ENCODE data around the gene STK11.
A peak's percentile ranks its signal among the peaks of the same experiment; 100 is the strongest.
"Not testable (repeated sequence)": the region's sequence is repeated elsewhere in the genome, so short reads cannot be mapped to it uniquely, and the experiment has no call there.

STK11 gene

DNA sequence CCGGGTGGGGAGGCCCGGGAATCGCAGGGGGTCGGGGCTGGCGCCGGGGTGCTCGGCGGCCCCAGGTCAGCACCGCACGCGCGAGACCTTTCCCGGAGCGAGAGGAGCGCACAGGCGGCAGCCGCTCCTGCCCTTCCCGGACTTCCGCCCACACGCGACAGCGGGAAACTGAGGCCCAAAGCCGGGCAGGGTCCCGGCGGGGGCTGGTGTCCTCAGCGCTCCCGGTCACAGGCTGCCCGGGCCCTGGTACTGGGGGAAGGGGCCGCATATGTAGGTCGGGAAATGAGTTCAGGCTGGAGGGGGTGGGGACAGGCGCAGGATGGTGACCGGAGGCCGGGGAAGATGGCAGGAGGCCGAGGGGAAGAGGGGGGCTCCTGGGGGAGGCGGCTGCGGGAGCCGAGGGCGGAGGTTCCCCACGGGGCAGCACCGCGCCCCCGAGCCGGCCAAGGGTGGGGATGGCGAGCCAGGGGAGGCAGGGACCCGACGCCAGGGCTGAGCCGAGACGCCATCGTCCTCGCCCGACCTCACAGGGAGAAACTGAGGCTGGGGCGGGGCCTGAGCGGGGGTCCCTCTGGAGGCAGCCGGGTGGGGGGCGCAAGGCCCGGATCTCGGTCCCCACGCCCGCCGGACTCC lies 31.6 kb downstream of the STK11 start:
- no peak for DNase-seq (ENCODE audit: low read depth)

- DNase-seq (ENCODE audit: low read depth), result no peak
Measured at GRCh38 chr19:1237754-1238368, 32.3 kb downstream of the STK11 start, which contains the start of gene CBARP. CBARP (minus strand) TSS chr19:1238005; CDS start chr19:1236100, 1,905 bp downstream.

DNA sequence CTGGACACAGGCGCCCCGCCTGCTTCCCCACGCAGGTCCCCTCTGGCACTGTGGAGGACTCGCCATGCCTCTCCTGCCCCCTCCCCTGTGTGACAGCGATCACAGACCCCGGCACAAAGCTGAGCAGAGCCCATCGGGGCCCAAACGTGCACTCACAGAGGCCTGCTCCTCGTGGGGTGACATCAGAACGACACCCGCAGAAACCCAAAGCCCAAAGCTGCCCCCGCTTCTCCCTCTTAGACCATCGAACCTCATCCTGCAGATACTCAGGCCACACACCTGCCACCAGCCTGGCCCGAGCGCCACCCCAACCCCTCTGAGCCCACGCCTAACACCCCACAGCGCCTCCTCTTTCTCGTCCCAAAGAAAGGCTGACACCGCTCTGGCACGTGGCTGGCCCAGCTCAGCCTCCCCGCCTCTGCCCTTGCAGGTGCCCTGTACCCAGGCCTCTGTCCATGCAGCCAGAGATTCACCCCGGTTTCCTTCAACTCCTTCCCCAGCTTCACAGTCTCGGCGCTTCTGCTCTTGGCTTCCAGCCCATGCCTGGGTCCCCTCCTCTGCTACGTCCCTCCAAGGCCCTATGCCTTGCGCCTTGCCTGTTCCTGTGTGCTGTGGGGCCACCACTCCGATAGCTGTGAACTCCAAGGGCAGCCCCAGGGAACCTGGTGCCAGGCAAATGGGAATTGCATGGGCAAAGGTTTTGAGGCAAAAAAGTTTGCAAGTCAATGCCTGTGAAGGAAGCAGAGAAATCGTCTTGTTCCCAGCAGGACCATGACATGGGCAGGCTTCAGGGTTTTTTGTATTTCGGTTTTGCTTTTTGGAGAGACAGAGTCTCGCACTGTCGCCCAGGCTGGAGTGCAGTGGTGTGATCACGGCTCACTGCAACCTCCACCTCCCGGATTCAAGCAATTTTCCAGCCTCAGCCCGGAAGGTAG lies 33.1 kb downstream of the STK11 start:
- no peak for DNase-seq (ENCODE audit: low read depth)

GRCh38 chr19:1239420-1239795 lies 33.8 kb downstream of the STK11 start:
- no peak for DNase-seq (ENCODE audit: low read depth)

DNA sequence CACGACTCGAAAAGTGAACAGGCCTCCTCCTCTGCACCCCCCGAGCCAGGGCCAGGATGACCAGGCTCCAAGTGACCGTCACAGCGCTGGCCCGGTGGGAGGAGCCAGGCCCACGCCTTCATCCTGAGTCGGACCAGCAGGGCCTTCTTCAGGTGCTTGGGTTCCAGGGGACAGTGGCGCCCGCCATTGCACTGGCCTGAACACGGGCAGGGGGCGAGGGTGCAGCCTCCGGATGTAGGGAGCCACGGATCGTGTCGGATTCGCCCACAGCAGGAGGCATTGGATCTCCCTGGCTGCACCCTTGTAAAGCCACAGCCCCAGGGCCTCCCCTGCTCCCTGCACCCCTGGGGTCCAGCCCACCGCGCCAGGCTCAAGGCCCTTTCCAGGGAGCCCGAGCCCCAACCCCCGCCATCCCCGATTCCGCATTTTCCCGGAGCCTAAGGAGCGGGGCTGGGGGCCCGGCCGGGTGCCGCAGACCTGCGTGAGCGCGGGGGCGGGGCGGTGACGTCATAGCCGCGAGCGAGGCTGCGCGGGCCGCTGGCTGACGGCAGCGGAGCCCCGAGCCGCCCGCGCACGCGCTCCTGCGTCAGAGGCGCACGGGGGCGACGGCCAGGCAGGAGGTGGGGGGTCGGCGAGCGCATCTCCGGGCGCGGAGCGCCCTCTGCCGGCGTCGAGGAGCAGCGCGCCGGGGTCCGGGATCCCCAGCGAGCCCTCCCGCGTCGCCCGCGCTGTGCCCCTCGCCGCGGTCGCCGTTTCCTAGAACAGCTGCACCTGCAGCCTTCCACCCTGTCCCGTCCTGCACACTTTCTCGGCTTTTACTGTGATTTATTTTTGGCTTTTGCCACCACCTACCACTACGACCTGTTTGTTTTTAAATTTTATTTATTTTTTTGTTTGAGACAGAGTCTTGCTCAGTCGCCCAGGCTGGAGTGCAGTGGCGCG lies 34.5 kb downstream of the STK11 start:
- peak; percentile 88 for DNase-seq (ENCODE audit: low read depth)

GRCh38 chr19:1240925-1241324 lies 35.3 kb downstream of the STK11 start:
- DNase-seq (ENCODE audit: low read depth), result no peak

- DNase-seq (ENCODE audit: low read depth), result peak; percentile 95
Measured at GRCh38 chr19:1241417-1242095, 36.0 kb downstream of the STK11 start, which contains the start of gene ATP5F1D. ATP5F1D (plus strand) TSS chr19:1241751; CDS start chr19:1241851, 100 bp downstream.

DNA sequence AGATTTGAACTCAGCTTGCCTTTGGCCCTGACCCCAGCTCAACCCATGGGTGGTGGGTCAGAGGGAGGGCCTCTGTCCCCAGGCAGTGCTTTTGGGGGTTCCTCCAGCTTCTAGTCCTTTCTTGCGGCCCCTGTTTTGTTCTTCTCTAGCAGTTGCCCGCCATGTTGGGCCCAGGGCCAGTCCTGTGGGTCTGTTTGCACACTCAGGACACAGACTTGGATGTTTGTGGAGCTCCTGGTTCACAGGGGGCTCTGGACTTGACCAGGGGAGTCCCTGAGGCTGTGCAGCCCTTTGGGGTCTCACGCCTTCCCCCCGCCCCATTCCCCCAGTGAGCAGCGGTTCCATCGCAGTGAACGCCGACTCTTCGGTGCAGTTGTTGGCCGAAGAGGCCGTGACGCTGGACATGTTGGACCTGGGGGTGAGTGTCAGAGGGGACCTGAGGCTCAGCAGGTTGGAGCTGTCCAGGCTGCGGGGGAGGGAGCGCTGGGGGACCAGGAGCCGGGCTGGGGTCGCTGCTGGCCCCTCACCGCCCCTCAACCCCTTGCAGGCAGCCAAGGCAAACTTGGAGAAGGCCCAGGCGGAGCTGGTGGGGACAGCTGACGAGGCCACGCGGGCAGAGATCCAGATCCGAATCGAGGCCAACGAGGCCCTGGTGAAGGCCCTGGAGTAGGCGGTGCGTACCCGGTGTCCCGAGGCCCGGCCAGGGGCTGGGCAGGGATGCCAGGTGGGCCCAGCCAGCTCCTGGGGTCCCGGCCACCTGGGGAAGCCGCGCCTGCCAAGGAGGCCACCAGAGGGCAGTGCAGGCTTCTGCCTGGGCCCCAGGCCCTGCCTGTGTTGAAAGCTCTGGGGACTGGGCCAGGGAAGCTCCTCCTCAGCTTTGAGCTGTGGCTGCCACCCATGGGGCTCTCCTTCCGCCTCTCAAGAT lies 38.5 kb downstream of the STK11 start:
- DNase-seq (ENCODE audit: low read depth), result peak; percentile 84

DNA sequence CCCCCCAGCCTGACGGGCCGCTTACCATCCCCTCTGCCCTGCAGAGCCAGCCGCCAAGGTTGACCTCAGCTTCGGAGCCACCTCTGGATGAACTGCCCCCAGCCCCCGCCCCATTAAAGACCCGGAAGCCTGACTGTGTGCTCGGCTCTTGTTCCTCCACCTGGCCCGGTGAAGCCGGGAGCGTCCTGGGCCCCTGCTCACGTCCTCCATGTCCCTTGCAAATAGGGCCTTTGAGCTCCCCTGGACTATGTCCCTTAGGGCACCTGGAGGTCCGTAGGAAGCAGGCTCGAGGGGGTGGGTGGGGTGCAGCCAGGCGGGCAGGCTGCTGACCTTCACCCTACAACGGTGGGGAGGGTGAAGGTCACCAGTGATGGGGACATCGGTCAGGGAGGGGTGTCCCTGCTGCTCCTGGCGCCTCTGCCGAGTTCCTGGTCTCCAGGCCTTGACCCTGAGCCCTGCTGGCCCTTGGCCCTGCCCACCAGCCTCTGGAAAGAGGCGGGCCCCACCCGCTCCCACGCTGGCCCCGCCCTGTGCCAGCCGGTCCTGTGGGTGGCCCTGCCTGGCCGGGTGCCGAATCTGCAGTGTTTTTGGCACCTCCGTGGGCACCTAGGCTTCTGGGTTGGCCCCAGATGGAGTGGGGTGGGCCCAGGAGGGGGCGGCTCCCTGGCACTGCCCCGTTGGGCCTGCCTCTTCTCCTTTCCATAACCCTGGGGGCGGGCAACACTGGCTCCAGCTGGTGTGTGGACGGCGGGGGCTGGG lies 39.3 kb downstream of the STK11 start:
- peak; percentile 67 for DNase-seq (ENCODE audit: low read depth)

- DNase-seq (ENCODE audit: low read depth), result no peak
Measured at GRCh38 chr19:1245494-1246264, 40.1 kb downstream of the STK11 start.

GRCh38 chr19:1246265-1247087 lies 40.9 kb downstream of the STK11 start:
- not testable (repeated sequence) for DNase-seq (ENCODE audit: low read depth)

DNA sequence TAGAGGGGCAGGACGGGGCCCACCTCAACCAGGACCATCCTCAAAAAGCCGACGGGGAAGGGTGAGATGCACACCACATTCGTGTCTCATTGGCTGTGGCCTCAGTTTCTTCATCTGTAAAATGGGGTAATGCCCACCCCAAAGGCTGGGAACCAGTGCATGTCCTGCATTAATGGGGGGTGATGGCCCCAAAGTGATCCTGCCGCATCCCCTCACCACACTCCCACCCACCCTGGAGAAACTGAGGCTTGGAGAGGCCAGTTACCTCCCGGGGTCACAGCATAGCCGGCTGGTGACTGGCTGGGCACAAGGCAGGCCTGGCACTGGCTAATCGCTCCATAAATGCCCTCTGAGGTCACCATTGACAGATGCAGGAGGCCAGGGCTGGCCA lies 42.2 kb downstream of the STK11 start:
- DNase-seq (ENCODE audit: low read depth), result no peak

DNA sequence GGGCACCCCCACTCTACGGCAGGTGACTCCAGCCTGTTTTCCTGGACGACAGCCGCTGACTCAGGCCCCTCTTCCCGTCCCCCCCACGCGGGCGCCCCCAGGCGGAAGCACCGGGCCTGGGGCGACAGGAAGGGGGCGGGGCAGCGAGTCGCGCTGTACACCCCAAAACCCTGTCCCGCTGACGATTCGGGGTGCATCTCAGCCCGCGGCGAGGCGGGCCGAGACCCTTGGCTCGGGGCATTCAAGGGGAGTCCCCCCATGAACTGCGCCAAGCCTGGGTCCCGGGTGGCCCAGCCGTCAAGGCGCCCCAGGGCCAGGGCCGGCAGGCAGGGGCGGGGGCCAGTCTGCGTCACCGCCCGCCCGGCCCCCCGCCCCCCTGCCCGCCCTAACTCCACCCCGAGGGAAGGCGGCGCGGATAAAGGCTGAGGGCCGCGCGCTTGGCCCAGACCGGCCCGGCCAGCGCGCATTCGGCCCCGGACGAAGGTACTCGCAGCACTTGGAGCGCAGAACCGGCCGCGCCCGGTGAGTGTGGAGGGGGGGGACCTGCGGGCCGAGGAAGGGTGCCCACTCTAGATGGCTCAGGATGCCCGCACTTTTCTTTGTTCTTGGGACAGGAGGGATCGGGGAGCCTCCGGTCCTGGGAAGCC lies 42.7 kb downstream of the STK11 start, which contains the start of gene MIDN:
Gene MIDN (plus strand): TSS at position 445 of the 647 bp plus-strand sequence. CDS start 1,714 bp downstream, outside the sequence.
- peak; percentile 94 for DNase-seq (ENCODE audit: low read depth)

- no peak for DNase-seq (ENCODE audit: low read depth)
Measured at GRCh38 chr19:1248786-1249297, 43.3 kb downstream of the STK11 start.

DNA sequence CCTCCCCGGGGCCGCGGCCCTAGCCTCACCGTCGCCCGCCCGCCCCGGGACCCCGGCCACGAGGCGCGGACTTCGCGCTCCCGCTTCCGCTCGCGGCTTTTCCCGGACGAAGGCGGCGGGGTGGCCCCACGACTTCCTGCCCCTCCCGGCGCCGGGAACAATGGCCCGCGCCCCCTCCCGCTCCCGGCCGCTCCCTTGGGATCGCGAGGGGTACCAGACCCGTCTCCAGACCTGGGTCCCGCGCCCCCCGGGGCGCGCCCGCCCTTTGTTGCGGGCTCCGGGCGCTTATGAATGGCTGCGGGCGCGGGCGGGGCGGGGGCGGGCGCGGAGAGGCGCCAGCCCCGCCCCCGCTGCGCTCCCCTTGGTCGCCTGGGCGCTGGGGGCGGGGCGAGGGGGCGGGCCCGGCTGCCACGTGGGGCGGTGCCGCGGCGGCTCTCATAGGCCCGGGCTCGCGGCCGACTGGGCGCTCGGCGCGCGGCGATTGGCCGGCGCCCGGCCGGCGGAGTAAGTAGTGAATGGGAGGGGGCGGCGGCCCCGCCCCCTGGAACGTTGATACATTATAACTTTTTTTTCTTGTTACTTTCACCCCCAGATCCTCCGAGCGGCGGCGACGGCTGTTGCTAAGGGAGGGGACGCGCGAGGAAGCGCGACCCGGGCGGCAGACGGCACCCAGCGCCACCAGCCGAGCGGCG lies 43.9 kb downstream of the STK11 start:
- peak; percentile 97 for DNase-seq (ENCODE audit: low read depth)

DNA sequence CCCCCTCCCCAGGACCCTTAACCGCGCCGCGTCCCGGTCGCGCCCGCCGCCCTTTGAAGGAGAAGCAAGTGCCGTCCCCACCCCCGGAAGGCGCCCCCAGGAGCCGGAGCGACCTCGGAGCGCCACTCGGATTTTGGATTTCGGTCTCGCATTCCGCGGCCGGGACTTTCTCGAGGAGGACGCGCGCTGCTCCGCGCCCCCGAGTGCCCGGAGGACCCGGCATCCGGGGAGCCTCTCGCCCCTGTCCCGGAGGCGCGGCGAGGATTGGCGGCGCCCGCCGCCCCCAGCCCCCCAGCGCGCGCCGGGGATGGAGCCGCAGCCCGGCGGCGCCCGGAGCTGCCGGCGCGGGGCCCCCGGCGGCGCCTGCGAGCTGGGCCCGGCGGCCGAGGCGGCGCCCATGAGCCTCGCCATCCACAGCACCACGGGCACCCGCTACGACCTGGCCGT lies 44.4 kb downstream of the STK11 start:
- no peak for DNase-seq (ENCODE audit: low read depth)

Data from fibroblast of gingiva (primary cell).